ENCODE measurements around the gene PEAK1.
"Not testable (repeated sequence)": the region's sequence is repeated elsewhere in the genome, so short reads cannot be mapped to it uniquely, and the experiment has no call there.

The PEAK1 gene

DNA sequence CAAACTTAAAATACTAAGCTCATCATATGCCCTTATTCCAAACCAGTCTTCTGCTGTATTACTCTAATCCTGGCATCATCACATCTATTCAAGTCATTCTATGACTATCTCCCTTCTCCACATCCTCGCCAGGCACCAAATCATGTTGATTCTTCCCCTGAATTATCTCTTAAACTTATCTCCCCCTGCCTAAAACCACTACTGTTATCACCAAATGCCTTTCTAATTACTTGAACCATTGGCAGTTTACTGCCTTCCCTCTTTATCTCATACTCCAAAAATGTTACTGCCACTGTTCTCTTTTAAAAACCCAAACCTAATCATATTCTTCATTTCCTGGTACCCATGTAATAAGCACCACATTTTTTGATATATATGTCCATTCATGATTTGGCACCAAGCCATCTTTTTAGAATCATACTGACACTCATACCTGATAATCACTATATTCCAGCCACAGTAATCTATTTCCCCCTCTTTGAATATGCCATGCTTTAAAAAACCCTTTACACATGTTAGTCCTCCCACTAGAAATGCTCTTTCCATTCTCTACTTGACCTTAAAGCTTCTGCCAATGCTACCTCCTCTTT, 126.8 kb downstream of the PEAK1 start:
- no peak for DNase-seq

DNA sequence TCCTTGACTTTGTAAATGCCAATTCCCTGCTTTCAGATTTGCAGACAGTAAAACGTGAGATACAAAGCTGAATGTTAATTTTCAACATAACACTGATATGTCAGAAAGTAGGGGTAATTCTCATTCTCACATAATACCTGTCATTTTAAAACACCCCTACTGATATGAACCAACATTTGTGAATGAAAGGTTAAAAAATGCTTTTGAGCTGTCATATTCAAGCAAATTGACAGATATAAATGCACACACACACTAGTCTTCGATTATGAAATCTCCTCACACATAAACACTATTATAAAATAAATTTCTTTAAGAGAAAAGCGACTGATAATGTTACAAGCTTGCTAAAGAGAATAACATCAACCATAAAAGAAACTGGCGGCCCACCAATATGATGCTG, 128.8 kb downstream of the PEAK1 start:
- DNase-seq: no peak

DNA sequence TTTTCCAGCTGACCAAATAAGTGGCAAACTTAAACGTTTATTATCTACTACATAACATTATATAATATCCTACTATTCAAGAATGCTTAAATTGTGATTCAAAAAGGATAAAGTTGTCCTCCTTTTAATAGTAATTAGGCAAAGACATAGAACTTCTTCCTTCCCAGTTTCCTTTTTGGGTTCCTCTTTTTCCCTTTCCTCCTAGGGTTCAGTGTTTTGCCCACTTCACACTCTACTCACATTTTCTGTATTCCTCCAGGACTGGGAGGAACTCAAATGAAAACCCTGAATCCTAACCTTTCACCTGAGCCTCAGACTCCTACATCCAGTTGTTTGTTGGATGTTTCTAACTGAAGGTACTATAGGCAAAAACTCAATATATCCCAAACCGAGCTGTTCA, 132.5 kb downstream of the PEAK1 start:
- no peak for DNase-seq

DNA sequence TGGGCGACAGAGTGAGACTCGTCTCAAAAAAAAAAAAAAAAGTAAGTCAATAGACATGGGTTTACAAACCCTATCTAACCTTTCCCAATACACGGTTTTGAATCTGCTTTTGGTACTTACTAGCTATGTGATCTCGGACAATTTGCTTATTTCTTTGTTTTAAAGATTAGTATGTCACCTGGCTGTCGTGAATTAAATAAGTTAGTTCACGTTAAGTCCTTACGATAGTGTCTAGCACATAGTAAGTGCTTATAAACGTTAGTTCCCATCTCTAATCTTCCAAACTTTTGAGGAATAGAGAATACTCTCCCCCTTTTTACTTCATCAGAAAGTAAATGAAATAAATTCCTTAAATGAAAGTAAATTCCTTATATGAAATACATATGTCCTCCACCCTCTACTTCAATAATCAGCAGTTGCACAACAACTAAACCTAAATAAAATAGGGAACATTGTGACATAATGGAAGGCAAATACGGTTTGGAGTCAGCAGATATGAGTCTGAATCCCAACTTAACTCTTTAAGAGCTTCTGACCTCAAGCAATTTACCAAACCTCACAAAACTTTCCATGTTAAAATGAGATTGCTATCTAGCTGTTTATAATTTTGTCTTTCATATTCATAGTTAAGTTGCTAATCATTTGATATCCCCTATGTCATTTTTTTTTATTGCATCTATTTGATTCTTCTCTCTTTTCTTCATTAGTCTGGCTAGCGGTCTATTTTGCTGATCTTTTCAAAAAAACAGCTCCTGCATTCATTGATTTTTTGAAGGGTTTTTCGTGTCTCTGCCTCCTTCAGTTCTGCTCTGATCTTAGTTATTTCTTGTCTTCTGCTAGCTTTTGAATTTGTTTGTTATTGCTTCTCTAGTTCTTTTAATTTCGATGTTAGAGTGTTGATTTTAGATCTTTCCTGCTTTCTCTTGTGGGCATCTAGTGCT, 134.6 kb downstream of the PEAK1 start:
- DNase-seq: no peak

DNA sequence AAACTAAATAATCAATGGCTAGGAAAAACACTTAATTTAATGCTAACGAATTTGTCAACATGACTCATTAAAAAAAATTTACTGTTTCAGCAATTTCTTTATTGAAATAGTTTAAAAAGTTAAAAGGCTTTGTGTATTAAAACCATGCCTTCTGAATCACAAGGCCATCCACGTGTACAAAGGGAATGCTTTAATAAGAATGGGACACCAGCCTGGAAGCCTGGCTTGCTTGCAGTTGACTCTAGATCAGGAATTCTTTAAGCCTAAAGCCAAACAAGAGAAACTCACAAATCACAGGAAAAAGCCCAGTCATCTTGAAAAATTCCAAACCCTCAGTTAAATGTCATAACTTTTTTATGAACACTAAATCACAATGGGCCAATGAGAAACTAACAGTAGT, 137.6 kb downstream of the PEAK1 start:
- no peak for DNase-seq

DNA sequence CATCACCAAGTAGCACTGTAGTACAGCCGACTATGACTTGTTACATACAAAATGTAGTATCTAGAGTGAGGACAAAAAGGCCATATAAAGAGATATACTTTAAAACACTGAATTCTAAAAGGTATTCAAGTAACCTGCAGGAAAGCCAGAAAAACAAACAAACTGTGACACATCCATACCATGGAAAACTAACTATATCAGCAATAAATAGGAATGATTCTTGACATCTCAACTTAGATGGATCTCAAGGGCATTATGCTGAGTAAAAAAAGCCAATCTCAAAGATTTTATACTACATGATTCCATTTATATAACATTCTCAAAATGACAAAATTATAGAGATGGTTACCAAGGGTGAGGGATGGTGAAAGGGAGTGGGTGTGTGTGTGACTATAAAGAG, 143.0 kb downstream of the PEAK1 start:
- no peak for DNase-seq

DNA sequence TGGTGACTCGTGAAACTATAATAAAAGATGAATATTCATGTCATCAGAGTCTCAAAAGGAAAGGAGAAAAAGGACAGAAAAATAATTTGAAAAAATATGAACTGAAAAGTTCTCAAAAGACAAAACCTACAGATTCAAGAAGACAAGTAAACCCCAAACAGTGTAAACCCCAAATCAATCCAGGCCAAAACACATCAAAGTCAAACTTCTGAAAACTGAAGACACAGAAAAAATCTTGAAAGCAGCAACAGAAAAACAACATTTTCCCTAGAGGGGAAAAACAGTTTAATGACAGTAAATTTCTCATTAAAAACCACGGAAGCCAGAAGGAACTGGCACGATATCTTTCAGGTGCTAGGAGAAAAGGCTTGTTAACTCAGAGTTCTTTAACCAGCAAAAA, 143.8 kb downstream of the PEAK1 start:
- no peak for DNase-seq

DNA sequence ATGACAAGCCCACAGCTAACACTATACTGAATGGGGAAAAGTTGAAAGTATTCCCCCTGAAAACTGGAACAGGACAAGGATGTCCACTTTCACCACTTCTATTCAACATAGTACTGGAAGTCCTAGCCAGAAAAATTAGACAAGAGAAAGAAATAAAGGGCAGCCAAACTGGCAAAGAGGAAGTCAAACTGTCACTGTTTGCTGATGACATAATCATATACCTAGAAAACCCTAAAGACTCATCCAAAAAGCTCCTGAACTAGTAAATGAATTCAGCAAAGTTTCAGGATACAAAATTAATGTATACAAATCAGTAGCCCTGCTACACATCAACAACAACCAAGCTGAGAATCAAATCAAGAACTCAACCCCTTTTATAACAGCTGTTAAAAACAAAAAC, 146.8 kb downstream of the PEAK1 start:
- not testable (repeated sequence) for DNase-seq

DNA sequence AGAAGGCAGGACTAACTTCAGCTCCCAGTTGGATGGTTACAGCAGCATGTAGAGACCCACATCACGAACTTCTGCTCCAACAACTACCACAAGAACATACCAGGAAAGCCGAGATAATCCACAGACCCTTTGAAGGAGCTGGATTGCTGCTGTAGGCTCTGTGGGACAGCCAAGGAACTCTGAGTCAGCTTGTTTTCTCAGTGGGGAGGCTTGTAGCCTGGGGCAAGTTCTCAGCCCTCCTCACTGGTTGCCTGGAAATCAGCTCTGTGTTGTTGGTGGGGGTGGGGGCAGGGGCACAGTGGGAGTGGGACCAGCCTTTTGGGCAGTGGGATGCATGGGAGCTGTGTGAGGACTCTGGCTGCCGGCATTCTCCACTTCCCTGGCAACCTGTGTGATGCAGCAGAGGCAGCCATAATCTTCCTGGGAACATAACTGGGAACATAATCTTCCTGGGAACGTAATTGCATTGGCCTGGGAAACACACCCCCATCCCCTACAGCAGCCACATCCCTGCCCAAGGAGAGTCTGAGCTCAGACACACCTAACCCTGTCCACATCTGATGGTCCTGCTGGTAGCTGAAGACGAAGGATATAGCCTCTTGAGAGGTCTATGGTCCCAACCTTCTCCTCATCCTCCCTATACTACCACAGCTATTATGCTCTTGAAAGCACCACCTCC, 153.1 kb downstream of the PEAK1 start:
- no peak for DNase-seq

DNA sequence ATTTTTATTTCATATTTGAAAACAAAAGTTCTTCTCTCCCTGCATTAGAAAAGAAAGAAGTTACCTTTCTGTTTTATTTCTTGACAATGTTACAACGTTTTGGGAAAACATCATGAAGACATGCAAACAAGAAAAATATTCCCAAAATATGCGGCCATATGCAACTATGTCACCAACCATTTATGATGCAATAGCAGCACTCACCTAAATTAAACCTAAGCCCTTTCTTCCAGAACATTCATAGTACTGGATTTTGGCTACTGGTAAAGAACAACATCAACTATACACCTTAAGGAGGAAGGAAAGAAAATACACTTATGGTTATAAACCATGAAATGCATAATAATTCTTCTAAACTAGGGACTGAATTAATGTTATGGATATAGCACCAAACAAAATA, 164.5 kb downstream of the PEAK1 start:
- no peak for DNase-seq

DNA sequence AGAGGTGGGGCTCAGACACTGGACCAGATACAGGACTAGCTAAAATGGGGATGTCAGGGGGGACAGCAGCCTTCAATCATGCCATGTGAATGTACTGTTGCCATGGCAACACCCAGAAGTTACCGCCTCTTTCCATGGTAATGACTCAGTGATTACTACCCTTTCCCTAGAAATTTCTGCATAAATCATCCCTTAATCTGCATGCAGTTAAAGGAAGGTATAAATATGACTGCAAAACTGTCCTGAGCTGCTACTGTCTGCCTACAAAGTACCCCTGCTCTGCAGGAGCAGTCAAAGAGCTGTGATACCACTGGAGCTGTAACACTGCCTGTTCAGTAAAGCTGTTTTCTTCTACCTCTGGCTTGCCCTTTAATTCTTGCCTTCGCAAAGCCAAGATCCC, 168.2 kb downstream of the PEAK1 start:
- no peak for DNase-seq

DNA sequence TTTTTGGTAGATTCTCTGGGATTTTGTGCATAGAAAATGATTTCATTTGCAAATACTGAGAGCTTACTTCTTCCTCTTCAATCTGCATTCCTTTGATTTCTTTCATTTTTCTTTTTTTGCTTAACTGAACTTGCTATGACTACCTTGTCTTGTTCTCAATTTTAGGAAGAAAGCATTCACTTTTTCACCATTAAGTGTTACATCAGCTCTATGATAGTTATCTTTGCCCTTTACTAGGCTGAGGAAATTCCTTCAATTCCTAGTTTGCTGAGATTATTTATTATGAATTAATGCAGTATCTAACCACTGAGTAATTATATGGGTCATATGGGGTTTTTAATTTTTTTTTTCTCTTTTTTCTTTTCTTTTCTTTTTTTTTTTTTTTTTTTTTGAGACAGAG, 172.8 kb downstream of the PEAK1 start:
- no peak for DNase-seq

DNA sequence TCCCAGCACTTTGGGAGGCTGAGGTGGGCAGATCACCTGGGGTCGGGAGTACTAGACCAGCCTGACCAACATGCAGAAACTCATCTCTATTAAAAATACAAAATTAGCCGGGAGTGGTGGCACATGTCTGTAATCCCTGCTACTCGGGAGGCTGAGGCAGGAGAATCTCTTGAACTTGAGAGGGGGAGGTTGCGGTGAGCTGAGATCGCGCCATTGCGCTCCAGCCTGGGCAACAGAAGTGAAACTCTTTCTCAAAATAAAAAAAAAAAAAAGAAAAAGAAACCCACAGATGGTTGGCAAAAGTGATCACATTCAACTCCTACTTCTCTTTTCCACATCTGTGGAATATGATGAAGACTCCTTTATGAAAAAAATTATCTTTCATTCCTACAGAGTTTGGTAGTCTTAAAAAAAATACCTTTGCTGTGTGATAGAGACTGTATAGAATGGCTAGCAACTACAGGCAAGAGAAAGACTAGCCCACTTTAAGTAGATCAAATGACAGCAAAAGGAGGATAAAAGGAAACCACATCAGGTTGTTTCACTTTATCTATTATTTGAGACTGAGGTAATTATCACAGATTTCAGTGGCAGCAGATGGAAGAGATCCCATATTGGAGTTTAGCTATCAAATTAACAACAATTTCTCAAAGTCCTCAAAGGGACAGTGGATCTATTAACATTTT, 176.0 kb downstream of the PEAK1 start:
- no peak for DNase-seq

DNA sequence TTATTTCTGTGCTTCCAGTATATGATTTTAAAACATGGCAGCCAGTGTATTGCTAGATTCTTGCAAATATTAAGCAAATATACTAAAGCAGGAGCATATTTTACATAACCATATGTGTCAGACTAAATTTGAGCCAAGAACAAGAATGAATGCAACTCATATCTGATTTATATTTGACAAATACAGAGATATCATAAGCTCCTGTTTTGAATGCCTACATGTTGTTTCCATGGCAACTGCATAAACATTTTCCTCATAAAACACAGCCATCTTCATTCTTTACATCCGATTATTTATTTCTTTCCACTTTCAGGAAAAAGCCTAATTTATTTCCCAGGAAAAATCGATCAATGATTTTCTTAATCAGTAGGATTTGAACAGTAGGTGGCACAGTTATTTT, 176.8 kb downstream of the PEAK1 start:
- DNase-seq: no peak

DNA sequence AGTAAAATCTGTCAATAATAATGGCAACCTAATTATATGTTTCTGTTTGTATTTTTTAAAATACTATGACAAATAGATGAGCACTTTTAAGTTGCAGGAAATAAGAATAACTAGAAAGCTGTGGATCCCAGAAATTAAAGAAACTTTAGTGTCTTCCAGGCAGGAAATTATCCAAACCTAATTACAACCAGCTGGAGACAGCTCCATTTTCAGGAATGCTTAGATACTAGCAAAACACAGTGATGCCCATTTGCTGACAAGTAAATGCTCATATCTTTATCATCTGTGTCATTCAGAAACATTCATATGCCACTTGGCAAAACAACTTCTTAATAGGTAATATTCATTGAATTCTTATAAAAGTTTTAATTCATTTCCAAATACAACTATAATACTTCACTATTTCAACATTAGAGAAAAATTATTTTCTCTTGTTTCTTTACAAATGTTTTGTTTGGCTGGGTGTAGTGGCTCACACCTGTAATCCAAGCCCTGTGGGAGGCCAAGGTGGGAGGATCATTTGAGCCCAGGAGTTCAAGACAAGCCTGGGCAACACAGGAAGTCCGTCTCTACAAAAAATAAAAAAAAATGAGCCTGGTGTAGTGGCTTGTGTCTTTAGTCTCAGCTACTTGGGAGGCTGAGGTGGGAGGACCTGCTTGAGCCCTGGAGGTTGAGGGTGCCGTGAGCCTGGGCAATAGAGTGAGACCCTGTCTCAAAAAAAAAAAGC, 179.9 kb downstream of the PEAK1 start:
- DNase-seq: no peak

DNA sequence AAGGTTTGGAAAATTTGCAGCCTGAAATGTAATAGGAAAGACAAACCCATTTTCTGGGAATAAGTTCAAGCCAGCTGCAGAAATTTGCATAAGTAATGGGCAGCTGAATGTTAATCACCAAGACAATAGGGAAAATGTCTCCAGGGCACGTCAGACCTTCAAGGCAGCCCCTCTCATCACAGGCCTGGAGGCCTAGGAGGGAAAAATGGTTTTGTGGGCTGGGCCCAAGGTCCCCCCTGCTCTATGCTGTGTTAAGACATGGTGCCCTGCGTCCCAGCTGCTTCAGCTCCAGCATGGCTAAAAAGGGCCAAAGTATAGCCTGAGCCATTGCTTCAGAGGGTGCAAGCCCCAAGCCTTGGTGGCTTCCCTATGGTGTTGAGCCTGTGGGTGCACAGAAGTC, 184.3 kb downstream of the PEAK1 start:
- DNase-seq: no peak

DNA sequence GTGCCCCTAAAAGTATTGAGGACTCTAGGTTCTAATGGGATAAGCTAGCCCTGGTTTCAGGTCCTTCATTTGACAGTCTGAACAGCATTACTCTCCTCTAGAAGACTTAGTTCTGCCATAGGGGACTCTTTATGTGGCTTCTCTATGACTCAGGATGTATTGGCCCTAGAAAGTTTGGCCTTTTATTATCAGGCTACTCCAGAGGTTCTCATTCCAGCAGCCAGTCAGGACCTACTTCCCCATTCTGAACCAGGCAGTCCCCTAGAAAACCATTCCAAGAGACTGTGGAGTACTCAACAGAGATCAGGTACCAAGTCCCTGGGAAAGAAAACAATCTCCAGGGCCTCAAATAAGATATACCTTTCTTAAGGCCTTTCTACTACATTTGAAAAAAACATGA, 191.1 kb downstream of the PEAK1 start:
- DNase-seq: no peak

DNA sequence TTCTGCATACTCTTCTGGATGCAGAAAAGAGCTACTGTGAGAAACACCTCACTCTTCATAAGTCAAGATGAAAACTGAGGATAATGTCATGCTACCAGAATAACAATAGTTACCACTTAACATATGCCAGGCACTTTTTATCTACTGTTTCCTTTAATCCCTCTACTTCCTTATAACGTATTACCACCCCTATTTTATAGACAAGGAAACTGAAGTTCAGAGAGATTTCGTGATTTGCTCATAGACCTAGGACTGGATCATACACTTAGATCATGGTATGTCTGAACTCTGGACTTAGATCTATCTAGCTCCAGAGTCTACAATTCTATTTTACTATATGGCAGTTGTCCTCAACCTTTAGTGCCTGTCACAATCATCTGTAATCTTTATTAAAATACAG, 193.3 kb downstream of the PEAK1 start:
- DNase-seq: no peak

DNA sequence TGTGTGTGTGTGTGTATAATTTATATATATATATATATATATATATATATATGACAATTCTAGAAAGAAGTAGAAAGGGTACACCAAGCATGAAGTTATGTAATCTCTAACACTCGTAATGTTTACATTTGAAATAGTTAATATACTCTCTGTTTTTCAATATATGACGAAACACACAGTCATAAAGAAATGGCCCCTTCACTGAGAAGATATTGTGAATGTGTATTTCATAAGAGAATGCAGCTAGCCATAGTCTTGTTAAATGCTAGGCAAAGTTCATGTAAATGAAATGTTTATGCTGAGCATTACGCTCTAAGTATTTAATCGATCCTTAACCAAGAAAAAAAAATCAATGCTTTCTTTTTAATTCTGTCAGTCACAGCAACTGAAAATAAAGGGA, 194.3 kb downstream of the PEAK1 start:
- no peak for DNase-seq

DNA sequence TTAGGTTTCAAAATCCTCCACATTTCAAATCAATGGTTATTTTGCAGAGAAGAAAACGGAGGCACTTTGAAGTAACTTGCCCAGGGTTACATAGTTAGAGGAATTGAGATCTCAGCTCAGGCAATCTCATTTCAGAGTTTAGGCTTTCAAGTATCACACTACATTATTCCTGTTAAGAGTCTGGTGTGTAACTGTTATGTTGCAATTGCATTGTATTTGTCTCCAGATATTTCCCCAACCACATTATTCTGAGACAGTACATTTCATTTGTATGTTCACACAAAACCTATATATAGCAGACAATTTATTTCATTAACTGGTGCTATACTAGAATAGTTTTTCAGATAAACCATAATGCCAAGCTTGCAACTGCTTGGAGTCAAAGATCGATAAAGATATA, 194.8 kb downstream of the PEAK1 start:
- no peak for DNase-seq

DNA sequence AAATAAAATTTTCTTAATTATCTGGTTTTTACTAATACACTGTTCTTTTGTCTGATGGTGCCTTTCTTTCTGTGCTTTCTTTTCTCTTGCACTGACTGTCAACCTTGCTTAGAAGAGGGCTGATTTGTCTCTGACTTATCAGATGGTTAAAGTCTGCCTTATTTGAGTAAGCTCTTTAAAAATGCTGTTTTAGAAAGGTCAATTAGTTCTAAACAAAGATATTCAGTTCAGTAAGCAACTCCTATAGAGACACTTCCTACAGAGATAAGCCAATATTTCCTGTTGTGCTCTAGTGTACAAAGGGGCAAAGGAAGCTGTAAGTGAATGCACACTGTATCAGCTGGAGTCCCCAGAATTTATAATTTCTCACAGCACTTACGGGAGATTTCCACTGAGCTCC, 195.6 kb downstream of the PEAK1 start:
- no peak for DNase-seq

DNA sequence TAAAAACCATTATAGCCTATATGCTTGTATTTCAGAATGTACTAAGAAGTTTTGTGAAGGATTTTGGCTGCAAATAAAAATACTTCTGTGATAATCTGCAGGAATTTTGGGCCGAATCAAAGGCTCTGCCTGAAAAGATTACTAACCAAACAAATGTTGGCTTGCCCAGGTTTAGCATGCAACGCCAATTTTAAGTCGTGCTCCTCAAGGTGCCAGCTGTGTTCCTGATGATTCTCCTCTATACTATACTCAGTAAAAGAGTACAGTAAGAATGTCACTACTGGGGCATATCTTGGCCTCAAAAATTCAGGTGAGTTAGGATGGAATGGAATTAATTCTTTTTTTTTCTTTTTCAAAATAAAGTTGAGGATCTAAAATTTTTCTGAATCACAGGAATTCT, 198.2 kb downstream of the PEAK1 start:
- DNase-seq: no peak

DNA sequence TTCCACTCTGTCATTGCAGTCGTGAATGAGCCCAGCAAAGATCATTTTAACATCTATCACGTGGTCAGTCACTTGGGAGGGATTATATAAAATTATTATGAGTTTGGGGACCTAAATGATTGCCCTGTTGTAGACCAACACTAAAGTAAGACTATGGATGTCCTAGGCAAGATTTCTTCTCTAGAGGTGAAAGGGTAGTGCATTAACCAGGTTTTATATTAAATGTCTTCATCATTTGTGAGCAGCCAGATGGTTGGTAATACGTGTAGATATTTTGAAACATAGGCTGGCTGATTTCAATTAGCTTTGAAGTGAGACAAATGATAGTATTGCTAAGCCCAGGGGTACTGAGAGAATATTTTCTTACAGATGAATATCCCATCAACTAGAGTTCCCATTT, 198.7 kb downstream of the PEAK1 start:
- no peak for DNase-seq

Data from NCI-H1694 (cell line).